ENCODE data around the gene PTPN14. TPM values are rescaled to one million over a fixed set of nuclear protein-coding genes. Genes with fewer than 3 reads are reported as not detected.
A peak's percentile ranks its signal among the peaks of the same experiment; 100 is the strongest.

Gene PTPN14
- total and polyA plus RNA-seq, 2 of the 8 experiments (the other 6 are each of a cell fraction or from before 2014, with no cell fraction given): 14.4 to 93.6 TPM

DNA sequence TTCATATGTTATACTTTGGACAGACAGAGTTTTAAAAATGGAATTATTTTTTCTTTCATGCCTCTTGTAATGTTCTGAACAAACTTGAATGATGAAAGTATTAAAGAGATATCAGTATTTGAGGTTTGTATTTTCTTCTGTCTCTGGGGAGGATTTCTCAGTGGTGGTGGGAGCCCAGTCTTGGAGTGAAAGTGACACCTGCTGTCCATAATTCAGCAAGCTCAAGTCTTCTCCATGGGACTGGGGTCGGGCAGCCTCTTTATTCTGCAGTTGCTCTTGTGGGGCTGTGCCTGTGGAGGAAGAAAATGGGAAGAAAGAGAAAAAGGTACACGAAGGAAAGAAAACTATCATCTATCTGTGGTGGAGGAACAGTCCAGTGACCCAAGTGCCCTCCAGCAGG, 214.4 kb downstream of the PTPN14 start:
- no peak overlapping the region for H2BK120ac ChIP-seq (replicated peaks; ENCODE audit: low read depth, low read length)
- ChIA-PET CTCF (ENCODE audit: partially characterized antibody) (interaction anchor here (1.0 to 19.1 kb wide), 9 partner anchors 10 to 291 kb away, joined by 3 to 610 read pairs (median 102); no protein-coding TSS in a partner anchor), POLR2A (ENCODE audit: partially characterized antibody) (no interaction called here)
- no peak overlapping the region for H3K18ac ChIP-seq (ENCODE audit: extremely low read depth, low read length)
- no peak overlapping the region for H3K23ac ChIP-seq (ENCODE audit: insufficient read length)
- H3K9me3 ChIP-seq (ENCODE audit: insufficient read depth in 2 of 2, low read depth in 1 of 2, low read length in 1 of 2): no peaks in the 10 kb centered on the region
- no peak overlapping the region for H3K4ac ChIP-seq (replicated peaks; ENCODE audit: insufficient read length, low read depth, low read length)
- no peak overlapping the region for H2BK5ac ChIP-seq (ENCODE audit: low read depth, low read length)
- no peak overlapping the region for H2BK20ac ChIP-seq (ENCODE audit: low read length)
- H3K4me3 ChIP-seq (ENCODE audit: extremely low read depth in 1 of 4, insufficient read depth in 2 of 4, low read depth in 3 of 4, low read length in 4 of 4): no peak overlapping the region
- H4K8ac ChIP-seq (ENCODE audit: extremely low read depth, insufficient read depth, low read length): no peak overlapping the region; the same call in 1 of the 2 replicates
- H3K79me2 ChIP-seq (ENCODE audit: control insufficient read depth in 1 of 2, insufficient read depth in 2 of 2, low read length in 2 of 2): no peaks in the 10 kb centered on the region
- H2BK15ac ChIP-seq (ENCODE audit: low read length): no peak overlapping the region
- H3K23me2 ChIP-seq (ENCODE audit: low read depth, low read length): no peaks in the 10 kb centered on the region; the same call in 1 of the 2 replicates
- no peak overlapping the region for H2BK12ac ChIP-seq (ENCODE audit: low read depth, low read length)
- no peak overlapping the region for H4K5ac ChIP-seq (ENCODE audit: insufficient read length, low read depth, low read length)
- no peak for TF ChIP-seq CHD2 (IDR thresholded peaks at IDR 0.05; ENCODE audit: low read length)
- TF ChIP-seq RAD21 (IDR thresholded peaks at IDR 0.05 in 1 of 2, conservative IDR thresholded peaks at IDR 0.05 in 1 of 2; ENCODE audit: low read depth in 2 of 2, low read length in 2 of 2): peak in 1 of 2 experiments; percentile 19; a peak in 1 of 4 replicates
- no peak overlapping the region for H3K14ac ChIP-seq (ENCODE audit: insufficient read length)
- no peak overlapping the region for H2AK5ac ChIP-seq (ENCODE audit: low read depth, low read length)
- peak overlapping the region; percentile 29; the same call in 1 of the 2 replicates for H3K27ac ChIP-seq (ENCODE audit: low read depth, low read length)
- no peak overlapping the region for H4K91ac ChIP-seq (replicated peaks; ENCODE audit: insufficient read length, low read length)
- 71% methylated on average over 2 of the region's 2 CpGs; no CpG with 5 or more reads in 1 of the 2 experiments for WGBS, 2 experiments (ENCODE audit: extremely low coverage in 1 of 2, insufficient coverage in 1 of 2, insufficient read length in 1 of 2, insufficient replicate concordance in 2 of 2, low coverage in 1 of 2, low lambda C conversion rate in 2 of 2, missing lambda C conversion rate in 1 of 2)
- no peak for DNase-seq (ENCODE audit: low read depth in 1 of 2, low spot score in 2 of 2)
- no peaks in the 10 kb centered on the region for H4K20me1 ChIP-seq (replicated peaks in 1 of 2; ENCODE audit: control insufficient read depth in 1 of 2, insufficient read depth in 2 of 2, low read length in 2 of 2)
- no peaks in the 10 kb centered on the region for H3K79me1 ChIP-seq (ENCODE audit: low read depth, low read length)
- no peaks in the 10 kb centered on the region for H3K27me3 ChIP-seq (replicated peaks in 1 of 4; ENCODE audit: control insufficient read depth in 3 of 4, extremely low read depth in 1 of 4, insufficient read depth in 3 of 4, low read length in 3 of 4)
- peaks cover 2 to 8% (median 6%) of the 10 kb centered on the region in 4 experiments; a peak in 6 of 7 replicates for H3K4me1 ChIP-seq (replicated peaks in 1 of 4; ENCODE audit: control insufficient read depth in 3 of 4, insufficient read depth in 4 of 4, low read length in 3 of 4)
- no peak overlapping the region for H3K9ac ChIP-seq (replicated peaks in 1 of 4; ENCODE audit: extremely low read depth in 1 of 4, low read depth in 3 of 4, low read length in 3 of 4)
- FAIRE-seq: no peak
- peak overlapping the region in 1 of 2 experiments; percentile 26; a peak in 1 of 4 replicates for H3K4me2 ChIP-seq (ENCODE audit: insufficient read depth in 1 of 2, low read depth in 2 of 2, low read length in 2 of 2)
- no peak overlapping the region for H2AFZ ChIP-seq (ENCODE audit: low read length)
- H3K56ac ChIP-seq (replicated peaks; ENCODE audit: insufficient read length, low read depth, low read length): no peak overlapping the region
- no peaks in the 10 kb centered on the region for H3K36me3 ChIP-seq (ENCODE audit: control insufficient read depth in 2 of 4, insufficient read depth in 4 of 4, low read length in 3 of 4)
